HG03571 (cell line): ENCODE measurements around the gene IQGAP1.
"Not testable (repeated sequence)": the region's sequence is repeated elsewhere in the genome, so short reads cannot be mapped to it uniquely, and the experiment has no call there.

Source experiments
- ATAC-seq: cut with Tn5 transposase; IDR thresholded peaks from one replicate; pipeline ENCODE4 v1.9.1; 2021; ENCODE audit not compliant: unreplicated experiment

The IQGAP1 gene

GRCh38 chr15:90524018-90524803, 136.2 kb downstream of the IQGAP1 start:
- ATAC-seq, result not testable (repeated sequence)

DNA sequence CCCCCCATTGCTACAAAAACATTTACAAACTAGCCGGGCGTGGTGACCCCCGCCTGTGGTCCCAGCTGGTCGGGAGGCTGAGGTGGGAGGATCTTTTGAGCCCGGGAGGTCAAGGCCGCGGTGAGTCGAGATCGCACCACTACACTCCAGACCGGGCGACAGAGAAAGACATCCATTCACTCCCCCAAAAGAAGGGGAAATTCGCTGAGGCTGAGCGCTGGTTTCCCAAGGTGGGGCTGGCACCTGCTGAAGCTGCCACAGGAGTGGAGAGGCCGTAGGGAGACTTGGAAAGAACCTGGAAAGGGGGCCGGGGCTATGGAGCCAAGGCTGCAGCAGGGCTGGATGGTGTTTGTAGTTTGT, 140.9 kb downstream of the IQGAP1 start:
- no peak for ATAC-seq

GRCh38 chr15:90529371-90530249, 141.6 kb downstream of the IQGAP1 start, which contains the start of gene CRTC3:
TSS of gene CRTC3 (plus strand) at chr15:90529923. CDS start at chr15:90530072, 149 bp downstream.
- ATAC-seq, result peak; percentile 68

DNA sequence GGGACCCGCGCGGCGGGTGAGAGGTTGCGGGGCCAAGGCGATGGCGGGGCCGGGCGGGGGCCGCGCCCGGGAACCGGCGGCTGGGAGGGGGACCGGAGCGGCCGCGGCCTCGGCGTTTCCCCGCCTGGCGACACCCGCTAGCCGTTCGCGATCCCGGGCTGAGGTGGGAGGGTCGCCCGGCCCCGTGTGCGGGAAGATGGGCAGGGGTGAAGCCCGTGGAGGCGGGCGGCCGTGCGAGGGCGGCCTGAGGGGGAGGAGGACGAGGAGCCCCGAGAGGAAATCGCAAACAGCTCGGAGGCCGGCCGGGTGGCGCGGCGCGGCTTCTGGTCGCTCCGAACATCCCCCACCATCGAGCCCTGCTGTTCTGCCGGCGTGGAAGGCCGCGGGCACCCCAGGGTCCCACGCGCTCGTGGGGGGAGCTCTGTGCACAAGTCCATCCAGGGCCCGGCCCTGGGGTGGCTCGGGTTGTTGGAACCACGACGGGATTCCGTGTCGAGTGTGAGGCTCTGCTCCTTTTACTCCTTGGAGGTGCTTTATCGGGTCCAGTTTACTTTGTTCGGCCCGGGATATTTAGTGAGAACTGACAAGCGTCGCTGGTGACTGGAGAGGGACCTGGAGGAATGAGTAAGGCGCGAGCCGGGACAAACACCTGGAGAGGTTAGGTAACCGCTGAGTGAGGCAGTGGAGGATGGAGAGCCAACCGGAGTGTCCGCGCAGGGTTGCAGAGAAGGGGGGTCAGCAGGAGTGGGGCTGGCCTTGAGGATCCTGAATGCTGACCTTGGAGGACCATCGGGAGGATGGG, 142.4 kb downstream of the IQGAP1 start:
- peak; percentile 34 for ATAC-seq

DNA sequence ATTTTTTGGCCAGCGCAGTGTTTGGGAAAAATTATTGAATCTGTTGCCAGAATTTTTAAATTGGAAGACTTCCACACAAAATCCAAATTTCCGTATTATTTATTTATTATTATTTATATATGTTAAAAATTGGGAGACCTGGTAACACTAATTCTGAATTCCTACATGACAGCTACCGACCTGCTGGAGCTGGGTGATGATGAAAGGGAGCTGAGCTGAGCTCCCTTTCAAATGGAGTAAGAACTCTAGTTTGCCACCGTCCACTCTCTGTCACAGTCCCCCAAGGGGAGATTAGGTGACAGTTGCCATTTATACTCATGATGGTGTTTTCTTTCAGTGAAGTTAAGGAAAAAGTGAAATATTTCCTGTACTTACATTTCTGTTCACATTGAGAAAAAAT, 143.1 kb downstream of the IQGAP1 start:
- no peak for ATAC-seq

GRCh38 chr15:90535254-90535653, 147.2 kb downstream of the IQGAP1 start:
- no peak for ATAC-seq

DNA sequence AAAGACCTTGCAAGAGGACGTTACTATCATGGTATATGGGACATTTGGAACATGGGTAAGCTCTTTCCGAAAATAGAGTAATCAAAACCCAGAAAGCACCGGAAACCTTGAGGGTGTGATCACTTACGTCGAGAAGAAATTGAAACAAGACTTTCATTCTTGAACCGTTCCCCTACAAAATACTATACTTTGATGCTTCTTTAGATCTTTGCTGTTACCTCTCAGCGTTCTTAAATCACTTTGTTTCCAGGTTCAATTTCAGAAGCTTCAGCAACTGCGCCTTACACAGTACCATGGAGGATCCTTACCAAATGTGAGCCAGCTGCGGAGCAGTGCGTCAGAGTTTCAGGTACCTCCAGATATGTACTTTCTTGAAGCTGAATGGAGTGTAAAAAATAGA, 151.7 kb downstream of the IQGAP1 start:
- no peak for ATAC-seq

- ATAC-seq, result no peak
Observed at GRCh38 chr15:90540768-90541167, 152.7 kb downstream of the IQGAP1 start.

DNA sequence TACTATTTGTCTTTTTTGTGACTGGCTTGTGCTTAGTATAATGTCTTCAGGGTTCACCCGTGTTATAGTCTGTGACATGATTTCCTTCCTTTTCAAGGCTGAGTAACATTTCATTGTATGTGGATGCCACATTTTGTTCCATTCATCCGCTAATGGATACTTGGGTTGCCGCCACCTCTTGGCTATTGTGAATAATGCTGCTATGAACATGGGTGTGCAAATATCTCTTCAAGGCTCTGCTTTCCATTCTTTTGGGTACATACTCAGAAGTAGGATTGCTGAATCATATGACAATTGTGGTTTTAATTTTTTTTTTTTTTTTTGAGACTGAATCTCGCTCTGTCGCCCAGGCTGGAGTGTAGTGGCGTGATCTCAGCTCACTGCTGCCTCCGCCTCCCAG, 157.1 kb downstream of the IQGAP1 start:
- ATAC-seq, result no peak

DNA sequence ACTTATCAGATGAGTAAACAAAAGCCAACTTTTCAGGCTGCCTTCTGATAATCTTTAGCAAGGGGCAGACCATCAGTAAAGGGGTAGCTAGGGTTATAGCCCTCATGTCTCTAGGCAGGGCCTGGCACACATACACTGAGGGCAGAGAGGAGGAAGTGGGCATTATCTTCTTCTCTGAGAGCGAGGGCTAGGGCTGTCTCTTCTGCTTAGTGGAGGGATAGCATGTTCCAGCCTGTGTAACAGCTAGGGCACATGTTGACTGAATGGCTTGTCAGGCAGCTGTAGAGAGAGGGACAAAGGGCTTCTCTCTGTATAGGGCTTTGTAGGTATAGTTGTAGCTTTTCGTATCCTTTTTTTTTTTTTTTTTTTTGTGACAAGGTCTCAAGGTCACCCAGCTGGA, 159.5 kb downstream of the IQGAP1 start:
- ATAC-seq, result no peak

GRCh38 chr15:90550919-90551318, 162.9 kb downstream of the IQGAP1 start:
- no peak for ATAC-seq
